ENCODE measurements around the gene KLHL41.

Gene KLHL41

GRCh38 chr2:169509298-169509885, at the start of gene KLHL41:
Gene KLHL41 (plus strand): TSS chr2:169509702. CDS start chr2:169509779, 77 bp downstream.
- no peak for DNase-seq (ENCODE audit: low read depth in 2 of 2)

- DNase-seq (ENCODE audit: low read depth in 2 of 2): no peak
Observed at GRCh38 chr2:169461143-169461542, 48.4 kb upstream of the KLHL41 start.

GRCh38 chr2:169462896-169463695, 46.4 kb upstream of the KLHL41 start:
- DNase-seq (ENCODE audit: low read depth in 2 of 2): no peak

GRCh38 chr2:169464466-169464865, 45.0 kb upstream of the KLHL41 start:
- DNase-seq (ENCODE audit: low read depth in 2 of 2): no peak

GRCh38 chr2:169464882-169465281, 44.6 kb upstream of the KLHL41 start:
- no peak for DNase-seq (ENCODE audit: low read depth in 2 of 2)

- no peak for DNase-seq (ENCODE audit: low read depth in 2 of 2)
Observed at GRCh38 chr2:169468841-169469240, 40.7 kb upstream of the KLHL41 start.

GRCh38 chr2:169469952-169470572, 39.4 kb upstream of the KLHL41 start:
- DNase-seq (ENCODE audit: low read depth in 2 of 2): no peak

GRCh38 chr2:169472249-169472648, 37.3 kb upstream of the KLHL41 start:
- DNase-seq (ENCODE audit: low read depth in 2 of 2): no peak

- no peak for DNase-seq (ENCODE audit: low read depth in 2 of 2)
Observed at GRCh38 chr2:169476459-169476858, 33.0 kb upstream of the KLHL41 start.

GRCh38 chr2:169478339-169478738, 31.2 kb upstream of the KLHL41 start:
- DNase-seq (ENCODE audit: low read depth in 2 of 2): no peak

- DNase-seq (ENCODE audit: low read depth in 2 of 2): no peak
Observed at GRCh38 chr2:169478745-169479256, 30.7 kb upstream of the KLHL41 start.

GRCh38 chr2:169479257-169480078, 30.0 kb upstream of the KLHL41 start, which contains the start of gene BBS5:
Gene BBS5 (plus strand): TSS chr2:169479494. CDS start chr2:169479554, 60 bp downstream.
- peak; percentile 31 to 45 for DNase-seq (ENCODE audit: low read depth in 2 of 2)

GRCh38 chr2:169480079-169480465, 29.4 kb upstream of the KLHL41 start:
- DNase-seq (ENCODE audit: low read depth in 2 of 2): no peak

GRCh38 chr2:169485650-169486138, 23.8 kb upstream of the KLHL41 start:
- DNase-seq (ENCODE audit: low read depth in 2 of 2): no peak

- no peak for DNase-seq (ENCODE audit: low read depth in 2 of 2)
Observed at GRCh38 chr2:169486487-169486886, 23.0 kb upstream of the KLHL41 start.

GRCh38 chr2:169490834-169491233, 18.7 kb upstream of the KLHL41 start:
- DNase-seq (ENCODE audit: low read depth in 2 of 2): no peak

- no peak for DNase-seq (ENCODE audit: low read depth in 2 of 2)
Observed at GRCh38 chr2:169491378-169491777, 18.1 kb upstream of the KLHL41 start.

GRCh38 chr2:169493360-169493759, 16.1 kb upstream of the KLHL41 start:
- DNase-seq (ENCODE audit: low read depth in 2 of 2): no peak

- no peak for DNase-seq (ENCODE audit: low read depth in 2 of 2)
Observed at GRCh38 chr2:169495310-169495928, 14.1 kb upstream of the KLHL41 start.

- no peak for DNase-seq (ENCODE audit: low read depth in 2 of 2)
Observed at GRCh38 chr2:169504651-169505050, 4.9 kb upstream of the KLHL41 start.

GRCh38 chr2:169507698-169508097, 1.8 kb upstream of the KLHL41 start:
- no peak for DNase-seq (ENCODE audit: low read depth in 2 of 2)

Measured in activated CD8-positive, alpha-beta memory T cell treated with anti-CD3 and anti-CD28 coated beads for 4 hours (primary cell).